Right renal pelvis (tissue), 4 donors: ENCODE measurements around the gene AKAP8. TPM values are rescaled to one million over a fixed set of nuclear protein-coding genes. Genes with fewer than 3 reads are reported as not detected.
"Not testable (repeated sequence)": the region's sequence is repeated elsewhere in the genome, so short reads cannot be mapped to it uniquely, and the experiment has no call there.

Experiments
- DNase-seq, 4 donors: peaks; one replicate each; pipeline ENCODE4 v3.0.0-alpha.2; 2013; ENCODE audit warnings: low read depth in 4 of 4, low spot score in 3 of 4, missing footprints in 1 of 4
- polyA plus RNA-seq, 4 donors: library from polyadenylated mRNA; unstranded; fragments of 120-200 nt; gene quantifications; one replicate each; pipeline ENCODE4 v1.2.1, GENCODE V29; 2013; ENCODE audit not compliant: insufficient read length in 4 of 4

The AKAP8 gene
- polyA plus RNA-seq, 4 donors = 25.5 to 30.5 (median 28.7) TPM

DNA sequence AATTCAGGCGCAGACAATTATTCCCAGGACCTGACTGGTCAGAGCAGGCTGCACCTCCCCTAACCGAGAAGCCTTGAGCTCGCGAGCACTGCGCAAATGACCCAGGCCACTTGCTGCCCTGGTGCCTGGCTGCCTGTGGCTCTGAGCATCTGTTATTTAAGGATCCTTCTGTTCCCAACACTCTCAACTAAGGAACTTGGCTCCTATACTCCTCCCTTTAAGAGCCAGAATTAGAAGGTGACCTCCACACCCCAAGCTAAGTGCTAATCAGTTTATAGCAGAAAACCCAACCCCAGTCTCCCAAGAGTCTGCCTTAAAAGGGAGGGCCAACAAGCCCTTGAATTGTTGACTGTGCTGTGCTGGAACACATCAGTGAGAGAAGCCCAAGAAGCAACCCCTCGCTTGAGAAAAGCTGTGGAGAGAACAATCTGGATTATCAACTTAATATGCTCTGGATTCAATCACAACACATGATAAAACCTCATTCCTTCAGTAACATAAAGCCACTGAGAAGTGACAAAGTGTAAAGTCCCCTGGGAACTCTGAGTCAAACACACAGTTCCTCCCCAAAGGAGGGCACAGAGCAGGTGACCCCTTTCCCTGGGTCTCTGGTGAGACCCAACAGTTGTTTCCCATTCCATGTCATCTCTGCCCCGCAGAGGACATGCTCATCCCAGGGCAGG is 24.7 kb upstream of the AKAP8 start:
- no peak for DNase-seq

DNA sequence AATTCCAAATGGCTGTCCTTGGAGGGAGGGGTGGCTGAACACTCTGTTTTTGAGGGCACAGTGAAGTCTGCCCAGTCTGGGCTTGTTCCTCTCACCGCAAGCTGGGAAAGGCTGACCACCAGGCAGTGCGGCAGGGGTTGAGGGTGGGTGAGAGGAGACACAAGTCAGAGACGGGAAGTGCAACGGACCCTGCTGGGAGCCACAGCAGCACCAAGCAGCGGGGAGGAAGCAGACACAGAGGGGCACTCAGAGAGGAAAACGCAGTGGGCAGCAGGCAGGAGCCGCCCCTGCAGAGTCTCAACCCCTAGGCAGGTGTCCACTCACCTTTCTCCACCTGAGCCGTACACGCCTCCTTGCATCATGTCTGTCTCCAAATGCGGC is 23.6 kb upstream of the AKAP8 start:
- no peak for DNase-seq

DNA sequence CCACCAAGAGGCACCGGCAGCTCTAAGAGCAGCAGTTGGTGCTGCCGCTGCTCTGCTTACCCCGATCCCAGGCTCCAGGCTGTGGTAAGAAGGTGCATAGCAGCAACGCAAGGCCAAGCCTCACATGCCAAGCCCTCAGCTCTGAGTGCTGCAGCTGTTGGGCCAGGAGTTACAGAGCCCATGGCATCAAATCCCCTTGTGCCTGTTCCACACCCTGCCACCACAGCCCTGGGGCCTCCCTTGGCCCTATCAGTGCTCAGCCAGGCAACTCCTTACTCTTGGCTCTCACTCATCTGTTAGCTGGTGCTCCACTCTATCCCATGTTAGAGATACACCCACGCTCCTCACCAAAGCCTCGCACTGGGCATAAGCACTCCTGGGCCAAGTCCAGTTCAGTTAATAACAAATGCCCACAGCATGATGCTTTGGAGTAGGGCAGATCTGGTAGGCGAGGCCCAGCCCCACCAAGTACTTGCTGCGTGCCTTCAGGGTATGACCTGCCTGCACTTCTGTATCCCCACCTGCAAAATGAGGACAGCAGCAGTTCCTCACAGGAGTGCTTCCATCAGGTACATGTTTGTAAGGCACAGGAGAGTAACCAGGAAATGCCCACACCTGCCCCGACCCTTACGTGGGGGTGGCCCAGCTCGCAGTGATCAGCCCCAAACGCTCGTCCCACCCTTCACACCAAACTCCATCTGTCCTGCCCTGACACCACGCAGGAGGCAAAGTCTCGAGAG is 23.0 kb upstream of the AKAP8 start:
- no peak for DNase-seq

DNA sequence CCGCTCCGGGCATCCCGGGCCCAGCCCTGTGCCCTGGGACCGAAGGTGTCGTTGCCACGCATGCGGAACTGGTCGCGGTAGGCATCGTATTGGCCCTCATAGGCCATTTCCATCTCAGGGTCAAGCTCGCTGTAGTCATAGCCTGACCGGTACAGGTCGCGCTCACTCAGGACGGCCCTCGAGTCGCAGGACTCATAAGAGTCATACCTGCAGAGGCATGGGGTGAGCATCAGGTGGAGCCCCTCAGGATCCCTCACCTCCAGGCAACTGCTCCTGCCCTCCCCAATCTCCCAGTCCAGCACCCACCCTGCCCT is 21.8 kb upstream of the AKAP8 start:
- no peak for DNase-seq

DNA sequence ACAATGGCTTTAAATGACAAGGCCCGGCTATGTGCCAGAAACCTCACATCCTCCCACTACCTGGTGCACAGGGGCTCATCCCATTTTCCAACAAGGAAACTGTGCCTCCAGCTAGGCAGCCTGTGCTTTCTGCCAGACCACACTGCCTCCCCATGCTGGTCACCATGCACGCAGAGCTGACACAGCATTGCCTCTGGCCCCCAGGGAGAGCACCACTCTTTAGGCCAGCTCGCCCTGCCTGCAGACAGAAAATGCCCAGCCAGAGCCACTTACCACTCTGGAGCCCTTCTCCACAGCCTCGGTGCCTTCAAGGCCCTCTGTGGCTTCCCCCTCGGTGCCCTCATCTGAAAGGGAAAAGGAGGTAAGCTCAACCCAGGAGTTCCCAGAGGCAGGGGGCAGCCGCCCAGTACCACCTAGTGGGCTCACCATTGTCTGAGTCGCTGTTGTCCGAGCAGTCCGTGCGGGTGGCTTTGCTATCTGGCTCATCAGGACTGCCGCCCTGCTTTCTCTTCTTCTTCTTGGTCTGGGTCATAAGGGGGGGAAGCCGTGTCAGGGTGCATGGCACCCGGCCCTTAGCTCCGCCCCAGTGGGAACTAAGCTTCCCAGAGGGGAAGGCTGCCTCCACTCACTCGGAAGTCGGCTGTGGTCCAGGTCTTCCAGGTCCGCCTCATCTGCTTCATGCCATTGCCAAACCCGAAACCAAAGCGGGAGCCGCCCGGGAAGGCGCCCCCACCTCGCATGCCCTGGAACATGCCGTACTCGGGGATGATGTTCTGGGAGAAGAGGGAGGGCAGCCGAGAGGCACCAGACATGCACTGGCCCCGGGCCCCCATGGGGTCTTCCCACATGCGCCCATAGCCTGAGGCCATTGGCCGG is 21.2 kb upstream of the AKAP8 start:
- DNase-seq = no peak

DNA sequence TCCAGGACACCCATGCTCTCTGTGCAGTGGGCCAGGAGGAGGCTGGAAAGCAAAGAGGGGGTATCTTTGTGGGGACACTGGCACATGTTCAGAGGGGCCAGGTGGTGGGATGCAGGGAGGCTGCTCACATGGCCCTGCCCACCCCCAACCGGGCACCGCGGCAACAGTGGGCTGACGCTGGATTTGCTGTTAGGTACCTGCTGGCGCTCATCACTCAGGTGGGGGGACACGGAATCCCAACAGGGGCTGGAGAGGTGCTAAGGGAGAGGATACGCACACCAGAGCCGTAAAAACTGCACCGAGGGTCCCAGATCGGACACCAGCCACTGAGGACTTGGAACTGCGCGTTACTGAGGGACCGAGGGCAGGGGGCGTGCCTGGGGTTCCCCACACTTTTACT is 20.0 kb upstream of the AKAP8 start:
- no peak for DNase-seq

DNA sequence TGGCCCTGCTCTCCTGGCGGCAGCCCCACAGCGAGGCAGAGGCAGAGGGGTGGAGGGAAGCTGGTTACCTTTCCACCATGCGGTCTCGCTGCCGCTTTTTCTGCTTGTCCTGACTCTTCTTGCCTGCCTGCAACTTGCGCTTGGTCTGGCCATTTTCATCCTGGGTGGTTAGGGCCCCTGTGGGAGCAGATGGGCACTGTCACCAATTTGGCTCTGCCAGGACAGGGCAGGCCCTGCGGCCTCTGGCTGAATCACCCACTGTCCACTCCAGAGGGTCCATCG is 19.6 kb upstream of the AKAP8 start:
- DNase-seq = no peak

DNA sequence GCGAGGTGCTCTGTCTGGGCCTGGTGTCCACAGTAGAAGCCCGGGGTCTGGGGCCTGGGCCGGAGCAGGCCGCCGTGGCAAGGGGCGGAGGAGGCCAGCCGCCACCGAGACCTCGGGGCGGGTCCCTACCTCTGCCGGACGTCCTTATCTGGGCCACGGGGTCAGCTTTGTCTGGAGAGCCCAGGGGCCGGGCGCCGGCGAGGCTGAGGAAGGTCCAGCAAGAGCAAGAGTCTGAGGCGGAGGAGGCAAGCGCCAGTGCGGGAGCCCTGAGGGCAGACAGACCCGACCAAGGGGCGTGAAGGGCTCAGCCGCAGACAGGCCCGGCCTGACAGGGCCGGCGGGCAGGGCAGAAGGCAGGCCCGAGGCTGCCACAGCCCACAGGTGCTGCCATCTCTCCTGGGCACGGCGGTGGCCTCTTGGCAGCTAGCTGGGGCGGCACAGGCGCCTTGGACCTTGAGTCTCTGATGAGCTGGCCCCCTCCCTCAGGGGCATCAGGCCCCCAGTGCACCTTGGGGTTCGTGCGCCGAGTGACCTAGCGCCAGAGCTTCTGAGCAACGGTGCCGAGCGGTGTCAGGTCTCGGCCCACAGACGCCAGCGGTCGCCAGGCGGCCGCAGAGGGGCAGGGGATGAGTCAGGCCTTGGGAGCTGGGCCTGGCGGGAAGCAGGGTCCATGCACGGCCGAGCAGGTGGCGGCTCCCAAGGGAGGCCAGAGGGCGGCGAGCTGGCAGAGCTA is 19.1 kb upstream of the AKAP8 start:
- DNase-seq = no peak

DNA sequence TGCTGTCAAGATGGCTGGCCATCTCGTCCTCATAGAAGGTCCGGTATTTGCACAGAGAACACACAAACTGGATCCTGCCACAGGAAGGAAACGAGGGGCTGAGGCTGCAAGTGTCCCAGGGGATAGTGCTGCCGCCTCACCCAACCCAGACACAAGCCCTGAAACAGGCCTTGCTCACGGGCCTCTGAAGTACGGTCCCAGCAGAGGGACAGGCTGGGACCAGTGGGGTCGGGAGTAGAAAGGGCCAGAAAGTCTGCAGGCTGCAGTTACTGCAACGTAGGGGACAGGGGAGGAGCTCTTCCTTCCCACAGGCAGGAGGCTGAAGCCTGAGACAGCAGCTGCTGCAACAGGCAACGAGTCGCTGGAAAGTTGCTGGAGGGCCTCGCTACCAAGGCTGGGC is 18.2 kb upstream of the AKAP8 start:
- DNase-seq = no peak

DNA sequence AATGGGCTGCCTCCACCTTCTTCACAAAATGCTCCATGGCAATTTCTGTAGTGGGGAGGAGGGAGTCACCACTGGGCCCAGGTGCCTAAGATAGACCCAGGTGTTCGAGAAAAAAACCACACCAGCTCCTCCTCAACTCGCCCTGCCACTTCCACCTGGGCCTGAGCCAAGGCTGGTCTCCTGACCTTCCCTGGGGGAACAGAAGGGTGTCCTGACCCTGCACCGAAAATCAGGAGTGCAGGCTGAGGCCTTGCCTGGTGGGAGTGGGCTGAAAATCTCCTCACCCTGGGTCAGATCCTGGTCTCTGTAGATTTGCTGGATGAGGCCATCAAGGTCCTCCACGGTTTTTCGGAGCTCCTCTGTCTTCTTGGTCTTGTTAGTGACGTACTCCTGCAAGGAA is 17.6 kb upstream of the AKAP8 start:
- no peak for DNase-seq

DNA sequence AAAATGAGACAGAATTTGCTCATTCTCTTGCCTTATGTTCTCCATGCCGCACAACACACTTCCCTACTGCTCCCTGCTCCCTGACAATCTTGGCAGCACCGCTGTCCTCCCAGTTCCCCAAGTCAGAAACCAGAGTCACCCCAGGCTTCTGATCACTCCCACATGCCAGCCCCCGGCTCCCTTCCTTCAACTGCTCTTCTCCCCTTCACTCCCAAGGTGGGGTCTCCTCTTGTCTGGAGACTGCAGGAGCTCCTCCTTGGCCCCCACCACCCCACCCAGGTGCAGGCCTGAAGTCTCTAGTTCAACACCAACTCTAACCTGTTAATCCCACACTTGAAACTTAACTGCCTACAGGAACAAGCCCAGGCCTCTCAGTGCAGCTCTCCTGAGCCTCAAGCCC is 16.8 kb upstream of the AKAP8 start:
- no peak for DNase-seq

DNA sequence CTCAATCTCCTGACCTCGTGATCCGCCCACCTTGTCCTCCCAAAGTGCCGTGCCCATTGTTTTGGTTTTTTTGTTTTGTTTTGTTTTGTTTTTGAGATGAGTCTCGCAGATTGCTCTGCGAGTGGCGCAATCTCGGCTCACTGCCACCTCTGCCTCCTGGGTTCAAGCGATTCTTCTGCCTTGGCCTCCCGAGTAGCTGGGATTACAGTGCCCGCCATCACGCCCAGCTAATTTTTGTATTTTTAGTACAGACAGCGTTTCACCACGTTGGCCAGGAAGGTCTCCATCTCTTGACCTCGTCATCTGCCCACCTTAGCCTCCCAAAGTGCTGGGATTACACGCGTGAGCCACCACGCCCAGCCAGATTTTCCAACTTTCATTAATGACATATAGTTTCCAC is 15.7 kb upstream of the AKAP8 start:
- DNase-seq = not testable (repeated sequence)

DNA sequence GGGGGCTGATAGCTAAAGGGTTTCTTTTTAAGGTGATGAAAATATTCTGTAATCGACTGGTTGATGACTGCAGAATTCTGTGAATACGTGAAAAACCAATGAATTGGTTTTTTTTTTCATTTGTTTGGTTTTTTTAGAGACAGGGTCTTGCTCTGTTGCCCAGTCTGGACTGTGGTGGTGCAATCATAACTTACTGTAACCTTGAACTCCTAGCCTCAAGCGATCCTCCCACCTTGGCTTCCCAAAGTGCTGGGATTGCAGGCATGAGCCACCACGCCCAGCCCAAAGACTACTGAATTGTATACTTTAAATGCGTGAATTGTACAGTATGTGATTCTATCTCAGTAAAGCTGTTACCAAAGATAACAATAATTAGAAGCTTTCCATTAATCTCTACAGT is 14.8 kb upstream of the AKAP8 start:
- DNase-seq = no peak

DNA sequence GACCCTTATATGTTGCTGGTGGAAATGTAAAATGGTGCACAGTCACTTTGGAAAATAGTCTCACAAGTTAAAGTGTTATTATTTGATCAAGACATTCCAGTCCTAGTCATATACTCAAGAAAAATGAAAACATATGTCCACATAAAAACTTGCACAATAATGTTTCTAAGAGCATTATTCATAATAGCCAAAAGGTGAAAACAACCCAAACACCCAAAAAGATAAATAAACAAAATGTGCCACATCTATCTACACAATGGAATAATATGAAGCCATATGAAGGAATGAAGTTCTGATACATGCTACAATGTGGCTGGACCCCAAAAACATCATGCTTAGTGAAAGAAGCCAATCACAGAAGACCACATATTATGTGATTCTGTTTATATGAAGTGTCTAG is 14.4 kb upstream of the AKAP8 start:
- no peak for DNase-seq

DNA sequence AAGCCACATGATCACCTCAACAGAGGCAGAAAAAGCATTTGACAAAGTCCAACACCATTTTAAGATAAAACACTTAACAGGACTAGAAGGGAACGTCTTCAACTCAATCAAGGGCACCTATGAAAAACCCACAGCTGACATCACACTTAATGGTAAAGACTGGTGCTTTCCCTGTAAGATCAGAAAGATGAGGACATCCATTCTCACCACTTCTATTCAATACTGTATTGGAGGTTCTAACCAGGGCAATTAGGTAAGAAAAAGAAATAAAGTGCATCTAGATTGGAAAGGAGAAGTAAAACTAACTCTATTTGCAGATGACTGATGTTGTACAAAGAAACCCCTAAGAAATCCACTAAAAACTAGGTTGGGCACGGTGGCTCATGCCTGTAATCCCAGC is 11.2 kb upstream of the AKAP8 start:
- DNase-seq = no peak

DNA sequence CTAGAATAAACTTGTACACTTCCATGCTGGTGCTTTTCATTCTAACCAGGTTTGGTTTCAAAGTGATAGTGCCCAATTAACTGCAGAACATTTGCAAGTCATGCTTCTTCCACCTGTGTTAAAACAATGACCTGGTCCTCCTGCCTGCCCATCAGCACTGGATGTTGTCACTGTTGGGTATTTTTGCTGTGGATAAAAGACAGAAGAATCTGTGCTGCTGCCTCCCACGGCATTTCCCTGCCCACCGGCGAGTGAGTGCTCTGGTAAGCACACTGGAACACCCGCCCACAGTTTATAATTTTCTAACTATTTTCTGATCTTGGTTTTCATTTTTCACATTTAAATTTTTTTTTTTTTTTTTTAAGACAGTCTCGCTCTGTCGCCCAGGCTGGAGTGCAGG is 2.3 kb upstream of the AKAP8 start:
- DNase-seq = no peak

DNA sequence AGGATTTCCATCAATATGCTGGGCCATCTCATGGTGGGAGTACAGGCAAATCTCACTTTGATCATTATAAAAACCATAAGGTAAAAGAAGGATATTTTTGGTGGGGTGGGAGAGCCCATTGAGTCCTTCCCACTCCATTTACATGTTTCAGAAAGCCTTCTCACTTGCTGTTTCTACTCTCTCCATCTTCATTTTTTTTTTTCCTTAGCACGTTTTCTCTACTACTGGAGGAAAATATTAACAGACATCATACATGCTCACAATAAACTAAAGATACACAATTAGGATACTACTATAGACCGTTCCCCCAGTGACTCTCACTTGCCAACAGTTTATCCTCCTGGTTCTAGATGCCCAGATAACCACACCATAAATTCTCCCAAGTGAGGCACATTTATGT is 1.8 kb upstream of the AKAP8 start:
- no peak for DNase-seq

DNA sequence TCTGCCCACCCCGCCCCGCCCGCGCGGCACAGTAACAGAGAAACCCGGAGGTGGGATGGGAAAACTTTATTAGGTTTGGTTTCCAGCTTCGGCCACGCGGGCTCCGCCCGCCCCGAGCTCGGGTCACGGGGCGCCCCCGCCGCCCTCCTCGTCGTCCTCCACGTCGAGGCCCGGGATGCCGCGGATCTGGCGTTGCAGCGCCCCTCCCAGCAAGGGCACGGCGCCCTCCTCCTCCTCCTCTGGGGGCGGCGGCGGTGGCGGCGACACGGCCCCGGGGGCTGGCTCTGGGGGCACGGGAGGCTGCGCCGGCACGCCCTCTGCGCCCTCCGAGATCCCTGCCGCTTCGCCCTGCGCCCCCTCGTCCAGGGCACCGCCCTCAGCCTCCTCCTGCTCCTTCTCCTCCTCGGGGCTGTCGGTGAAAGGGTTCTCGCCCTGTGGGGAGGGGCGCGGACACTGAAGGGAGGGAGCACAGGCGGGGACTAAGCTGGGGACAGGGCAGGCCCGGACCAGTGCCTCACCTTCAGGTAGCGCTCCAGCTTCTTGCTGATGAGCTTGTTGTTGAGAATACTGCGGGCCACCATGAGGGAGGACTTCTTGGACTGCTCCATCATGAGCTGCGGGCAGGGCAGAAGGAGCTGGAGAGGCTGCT is 536 bp upstream of the AKAP8 start:
- DNase-seq = peak in 2 of 4 donors; percentile 33 to 37

DNA sequence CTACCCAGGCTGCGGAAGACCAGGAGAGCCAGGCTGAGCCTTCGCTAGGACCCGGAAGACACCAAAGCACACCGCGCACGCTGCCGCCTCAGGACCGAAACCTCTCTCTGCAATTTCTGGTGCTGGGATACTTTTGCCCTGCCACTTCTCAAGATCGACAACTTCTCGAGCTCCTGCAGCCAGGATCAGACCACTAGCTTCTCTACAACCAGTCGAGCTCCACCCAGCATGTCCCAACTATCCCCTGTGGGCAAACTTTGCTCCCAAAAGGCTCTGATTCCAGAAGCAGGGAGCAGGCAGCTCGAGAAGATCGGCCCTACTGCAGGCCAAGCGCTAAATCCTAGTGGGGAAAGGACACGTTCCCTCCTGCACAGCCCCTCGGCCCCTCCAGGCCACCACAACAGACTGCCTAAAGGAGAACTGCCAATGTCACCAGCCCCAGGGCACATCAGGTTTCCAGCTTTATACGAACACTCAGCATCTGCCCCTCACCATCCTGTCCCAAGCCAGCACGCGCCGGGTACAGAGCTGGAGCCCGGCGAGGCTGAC is 979 bp downstream of the AKAP8 start:
- peak in 3 of 4 donors; percentile 5 to 26 (median 12) for DNase-seq

DNA sequence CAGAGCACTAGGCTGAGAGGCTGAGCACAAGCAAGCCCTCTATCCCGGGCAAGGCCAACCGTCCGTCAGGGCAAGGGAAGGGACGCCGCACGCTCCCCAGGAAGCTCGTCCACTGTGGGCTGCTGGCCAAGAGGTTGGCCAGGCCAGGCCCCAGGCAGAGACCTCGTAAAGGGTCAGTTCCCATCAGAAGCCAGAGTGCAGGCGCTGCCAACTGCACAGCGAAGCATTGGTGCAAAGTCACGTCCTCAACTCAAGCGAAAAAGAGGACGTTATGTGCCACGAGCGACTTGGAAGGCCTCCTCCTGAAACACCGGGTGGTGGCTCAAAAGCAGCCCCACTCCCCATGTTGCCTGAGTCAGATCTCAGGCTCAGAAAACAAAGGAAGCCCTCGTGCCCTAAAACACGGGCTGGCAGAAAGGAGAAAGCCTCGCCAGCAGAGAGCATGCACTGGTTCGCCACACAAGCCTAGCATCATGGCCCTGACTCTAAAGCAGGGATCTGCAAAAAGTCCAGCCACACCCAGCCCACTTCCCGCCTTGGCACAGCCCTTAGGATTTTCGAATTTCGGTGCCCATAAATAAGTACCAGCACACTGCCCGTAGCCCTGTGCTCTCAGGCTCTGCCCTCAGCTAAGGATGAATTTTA is 4.7 kb downstream of the AKAP8 start:
- no peak for DNase-seq
